GM12874 (cell line): ENCODE measurements around the gene ROR1.

Experiments
- CTCF ChIP-seq: IDR thresholded peaks from 2 replicates; pipeline ENCODE4 v1.5.1; 2011; ENCODE audit warnings: low read depth, mild to moderate bottlenecking, control low read depth, low read length, moderate library complexity; ENCODE audit not compliant: insufficient read depth

Gene ROR1

GRCh38 chr1:63794939-63795378 is 21.1 kb downstream of the ROR1 start:
- no peak for TF ChIP-seq CTCF

- no peak for TF ChIP-seq CTCF
Observed at GRCh38 chr1:63795455-63795854, 21.6 kb downstream of the ROR1 start.

- TF ChIP-seq CTCF, result no peak
Observed at GRCh38 chr1:63797056-63797726, 23.4 kb downstream of the ROR1 start.

- no peak for TF ChIP-seq CTCF
Observed at GRCh38 chr1:63798284-63798683, 24.5 kb downstream of the ROR1 start.

- no peak for TF ChIP-seq CTCF
Observed at GRCh38 chr1:63799307-63799706, 25.5 kb downstream of the ROR1 start.

- TF ChIP-seq CTCF, result no peak
Observed at GRCh38 chr1:63799820-63800219, 26.0 kb downstream of the ROR1 start.

- no peak for TF ChIP-seq CTCF
Observed at GRCh38 chr1:63802109-63802508, 28.3 kb downstream of the ROR1 start.
